Renal pelvis (tissue), 3 donors: ENCODE measurements around the gene DEAF1. TPM values are rescaled to one million over a fixed set of nuclear protein-coding genes. Genes with fewer than 3 reads are reported as not detected.

Experiments used
- polyA plus RNA-seq, 3 donors: library from polyadenylated mRNA; unstranded; fragments of 120-200 nt; gene quantifications; one replicate each; pipeline ENCODE4 v1.2.1, GENCODE V29; 2013; ENCODE audit not compliant: insufficient read length in 3 of 3

The DEAF1 gene
- polyA plus RNA-seq, 3 donors = 55.3 to 61.9 (median 55.6) TPM

Other genes starting within 250 kb of the DEAF1 start
- 10 to 100 TPM; 40.0 to 44.9 (median 41.2) TPM for gene PTDSS2, start 244.9 kb downstream of the DEAF1 start, polyA plus RNA-seq
- 100 to 1,000 TPM in 2 of 3 donors, 10 to 100 TPM in 1; 99.2 to 115 (median 110) TPM for gene RNH1, start 188.0 kb downstream of the DEAF1 start, polyA plus RNA-seq
- gene HRAS, start 159.6 kb downstream of the DEAF1 start, polyA plus RNA-seq = 10 to 100 TPM; 48.3 to 62.5 (median 56.2) TPM
- 1 to 10 TPM; 5.4 to 6.4 (median 5.5) TPM for gene LRRC56, start 157.7 kb downstream of the DEAF1 start, polyA plus RNA-seq
- gene LMNTD2, start 134.5 kb downstream of the DEAF1 start, polyA plus RNA-seq = 1 to 10 TPM; 4.2 to 4.9 (median 4.6) TPM
- gene RASSF7, start 134.3 kb downstream of the DEAF1 start, polyA plus RNA-seq = 10 to 100 TPM; 58.0 to 66.3 (median 64.5) TPM
- gene PHRF1, start 118.8 kb downstream of the DEAF1 start, polyA plus RNA-seq = 10 to 100 TPM; 26.8 to 30.4 (median 28.3) TPM
- gene IRF7, start 79.3 kb downstream of the DEAF1 start, polyA plus RNA-seq = 10 to 100 TPM; 11.0 to 11.7 (median 11.2) TPM
- 10 to 100 TPM; 42.6 to 56.2 (median 47.7) TPM for gene CDHR5, start 70.3 kb downstream of the DEAF1 start, polyA plus RNA-seq
- 1 to 10 TPM in 2 of 3 donors, under 1 TPM in 1; 0.87 to 2.3 (median 2.3) TPM for gene SCT, start 68.0 kb downstream of the DEAF1 start, polyA plus RNA-seq
- 1 to 10 TPM; 3.8 to 5.4 (median 4.2) TPM for gene DRD4, start 58.0 kb downstream of the DEAF1 start, polyA plus RNA-seq
- gene TMEM80, start 594 bp upstream of the DEAF1 start, polyA plus RNA-seq = 10 to 100 TPM; 41.9 to 62.1 (median 59.9) TPM
- gene EPS8L2, start 11.0 kb upstream of the DEAF1 start, polyA plus RNA-seq = 100 to 1,000 TPM; 128 to 189 (median 150) TPM
- gene TALDO1, start 52.2 kb upstream of the DEAF1 start, polyA plus RNA-seq = 100 to 1,000 TPM; 129 to 137 (median 130) TPM
- 100 to 1,000 TPM in 1 of 3 donors, 10 to 100 TPM in 2; 85.0 to 111 (median 90.3) TPM for gene GATD1, start 82.3 kb upstream of the DEAF1 start, polyA plus RNA-seq
- 1 to 10 TPM in 1 of 3 donors, under 1 TPM in 2; 0.64 to 1.3 (median 0.83) TPM for gene CEND1, start 94.9 kb upstream of the DEAF1 start, polyA plus RNA-seq
- 10 to 100 TPM; 16.0 to 20.9 (median 20.6) TPM for gene SLC25A22, start 103.1 kb upstream of the DEAF1 start, polyA plus RNA-seq
- 10 to 100 TPM; 11.8 to 14.4 (median 13.0) TPM for gene PIDD1, start 110.0 kb upstream of the DEAF1 start, polyA plus RNA-seq
- 1,000 to 10,000 TPM; 1,087 to 1,248 (median 1,229) TPM for gene RPLP2, start 114.7 kb upstream of the DEAF1 start, polyA plus RNA-seq
- gene PNPLA2, start 123.7 kb upstream of the DEAF1 start, polyA plus RNA-seq = 10 to 100 TPM; 66.0 to 79.1 (median 74.7) TPM
- gene CRACR2B, start 132.7 kb upstream of the DEAF1 start, polyA plus RNA-seq = 10 to 100 TPM; 16.7 to 21.7 (median 20.0) TPM
- gene CD151, start 137.7 kb upstream of the DEAF1 start, polyA plus RNA-seq = 100 to 1,000 TPM; 207 to 225 (median 220) TPM
- 100 to 1,000 TPM; 106 to 132 (median 125) TPM for gene POLR2L, start 147.3 kb upstream of the DEAF1 start, polyA plus RNA-seq
- 10 to 100 TPM; 76.0 to 92.3 (median 85.2) TPM for gene TSPAN4, start 147.6 kb upstream of the DEAF1 start, polyA plus RNA-seq
- 100 to 1,000 TPM; 113 to 125 (median 114) TPM for gene CHID1, start 215.6 kb upstream of the DEAF1 start, polyA plus RNA-seq
- gene AP2A2, start 230.6 kb upstream of the DEAF1 start, polyA plus RNA-seq = 100 to 1,000 TPM in 2 of 3 donors, 10 to 100 TPM in 1; 99.5 to 126 (median 117) TPM